HEK293 (cell line): ENCODE measurements around the gene MMP21.

Source experiments
- CTCF ChIA-PET: fragments of 350-600 bp; formaldehyde crosslinking; extraction: SDS; loops from one replicate; lab custom pipeline; 2021; ENCODE audit warnings: antibody characterized with exemption; lab: Yijun Ruan, JAX
- POLR2A ChIA-PET: fragments of 300-600 bp; formaldehyde crosslinking; extraction: SDS; loops from one replicate; lab custom pipeline; 2020; ENCODE audit warnings: antibody characterized with exemption, inconsistent platforms; lab: Yijun Ruan, JAX
- H3K27ac ChIP-seq: fragments of 200-500 bp; sonication (Bioruptor generic); 2 replicates; pipeline ENCODE4 v1.5.1; 2014; ENCODE audit warnings: low read depth, low read length, control low read depth, inconsistent platforms; ENCODE audit errors: extremely low read depth
- H3K36me3 ChIP-seq, 2 experiments: fragments of 200-500 bp in 1 of 2; sonication (Bioruptor generic) in 1 of 2; 1 replicate in 1 of 2; 2 replicates in 1 of 2; pipeline ENCODE4 v1.5.1; 2014 to 2017; ENCODE audit warnings: inconsistent platforms in 2 of 2, low read length in 2 of 2; ENCODE audit not compliant: control insufficient read depth in 2 of 2, insufficient read depth in 1 of 2
- H3K4me1 ChIP-seq: fragments of 200-500 bp; sonication (Bioruptor generic); 2 replicates; pipeline ENCODE4 v1.5.1; 2014; ENCODE audit warnings: mild to moderate bottlenecking, low read length, inconsistent platforms; ENCODE audit not compliant: control insufficient read depth, insufficient read depth
- H3K4me3 ChIP-seq: 2 replicates; pipeline ENCODE4 v1.5.1; 2011; ENCODE audit warnings: low read depth, mild to moderate bottlenecking, control low read depth, low read length, moderate library complexity
- H3K9me3 ChIP-seq: fragments of 200-500 bp; sonication (Bioruptor generic); 2 replicates; pipeline ENCODE4 v1.5.1; 2014; ENCODE audit warnings: low read depth, low read length, inconsistent platforms; ENCODE audit not compliant: control insufficient read depth, insufficient read depth
- AEBP2 ChIP-seq: fragments of 450-650 bp; formaldehyde crosslinking; IDR thresholded peaks from 2 replicates; pipeline ENCODE4 v1.5.1; 2016; ENCODE audit warnings: missing biosample characterization, missing genetic modification characterization, borderline replicate concordance
- ATF2 ChIP-seq: fragments of 450-650 bp; formaldehyde crosslinking; IDR thresholded peaks from 2 replicates; pipeline ENCODE4 v1.5.1; 2016; ENCODE audit warnings: missing biosample characterization, missing genetic modification characterization, low read depth
- BCL11B ChIP-seq: fragments of 450-650 bp; formaldehyde crosslinking; IDR thresholded peaks from 2 replicates; pipeline ENCODE4 v1.5.1; 2016; ENCODE audit warnings: low read depth, missing biosample characterization, missing genetic modification characterization
- KLF7 ChIP-seq: fragments of 450-650 bp; formaldehyde crosslinking; IDR thresholded peaks from 2 replicates; pipeline ENCODE4 v1.5.1; 2016; ENCODE audit warnings: missing biosample characterization, missing genetic modification characterization, borderline replicate concordance
- KLF9 ChIP-seq: fragments of 450-650 bp; formaldehyde crosslinking; IDR thresholded peaks from 2 replicates; pipeline ENCODE4 v1.5.1; 2016; ENCODE audit warnings: missing biosample characterization, missing genetic modification characterization, low read depth
- MEIS1 ChIP-seq: sonication (generic); formaldehyde crosslinking; IDR thresholded peaks from 2 replicates; pipeline ENCODE4 v1.8.1; 2022; ENCODE audit warnings: missing genetic modification reagents, mild to moderate bottlenecking, borderline replicate concordance
- OVOL3 ChIP-seq: fragments of 450-650 bp; formaldehyde crosslinking; IDR thresholded peaks from 2 replicates; pipeline ENCODE4 v1.5.1; 2016; ENCODE audit warnings: missing biosample characterization, missing genetic modification characterization
- PATZ1 ChIP-seq: fragments of 450-650 bp; formaldehyde crosslinking; IDR thresholded peaks from 2 replicates; pipeline ENCODE4 v1.5.1; 2016; ENCODE audit warnings: missing biosample characterization, missing genetic modification characterization
- ZBTB7A ChIP-seq: fragments of 450-650 bp; formaldehyde crosslinking; IDR thresholded peaks from 2 replicates; pipeline ENCODE4 v1.5.1; 2016; ENCODE audit warnings: low read depth, missing biosample characterization, missing genetic modification characterization
- ZFP69B ChIP-seq: fragments of 450-650 bp; formaldehyde crosslinking; IDR thresholded peaks from 2 replicates; pipeline ENCODE4 v1.5.1; 2016; ENCODE audit warnings: missing biosample characterization, missing genetic modification characterization
- ZNF133 ChIP-seq: fragments of 450-650 bp; formaldehyde crosslinking; IDR thresholded peaks from 2 replicates; pipeline ENCODE4 v1.5.1; 2016; ENCODE audit warnings: missing biosample characterization, missing genetic modification characterization
- ZNF175 ChIP-seq: fragments of 450-650 bp; formaldehyde crosslinking; IDR thresholded peaks from 2 replicates; pipeline ENCODE4 v1.5.1; 2016; ENCODE audit warnings: missing biosample characterization, missing genetic modification characterization
- ZNF341 ChIP-seq: fragments of 450-650 bp; formaldehyde crosslinking; IDR thresholded peaks from 2 replicates; pipeline ENCODE4; 2016; ENCODE audit warnings: low read depth, missing biosample characterization, missing genetic modification characterization
- ZNF391 ChIP-seq: fragments of 450-650 bp; formaldehyde crosslinking; IDR thresholded peaks from 2 replicates; pipeline ENCODE4 v1.5.1; 2016; ENCODE audit warnings: low read depth, missing biosample characterization, missing genetic modification characterization, borderline replicate concordance
- ZNF510 ChIP-seq: fragments of 450-650 bp; formaldehyde crosslinking; IDR thresholded peaks from 2 replicates; pipeline ENCODE4 v1.5.1; 2018; ENCODE audit warnings: mild to moderate bottlenecking, missing genetic modification characterization, missing biosample characterization; ENCODE audit not compliant: insufficient replicate concordance
- ZNF549 ChIP-seq: fragments of 450-650 bp; IDR thresholded peaks from 2 replicates; pipeline ENCODE4 v1.5.1; 2018; ENCODE audit warnings: missing biosample characterization, missing genetic modification characterization, mild to moderate bottlenecking, inconsistent platforms, moderate library complexity
- ZNF600 ChIP-seq: fragments of 450-650 bp; formaldehyde crosslinking; IDR thresholded peaks from 2 replicates; pipeline ENCODE4 v1.5.1; 2016; ENCODE audit warnings: missing biosample characterization, missing genetic modification characterization
- ZSCAN4 ChIP-seq: fragments of 450-650 bp; formaldehyde crosslinking; IDR thresholded peaks from 2 replicates; pipeline ENCODE4 v1.5.1; 2017; ENCODE audit warnings: missing biosample characterization, missing genetic modification characterization

Gene MMP21

GRCh38 chr10:125797424-125797823, 21.8 kb upstream of the MMP21 start (continued):
- TF ChIP-seq ATF2 (tag by site-specific recombination) (no peak), PATZ1 (tag by site-specific recombination) (no peak), ZNF510 (tag by site-specific recombination) (no peak), AEBP2 (tag by site-specific recombination) (no peak), ZNF600 (tag by site-specific recombination) (no peak), ZNF133 (no peak), ZFP69B (tag by site-specific recombination) (no peak), ZNF549 (no peak), OVOL3 (no peak), ZNF391 (tag by site-specific recombination) (no peak), KLF9 (tag by site-specific recombination) (no peak), ZBTB7A (no peak)

- ChIA-PET CTCF (interaction anchor here (0.6 to 0.7 kb wide), 2 partner anchors 26 to 31 kb away, joined by 3 read pairs; no protein-coding TSS in a partner anchor), POLR2A (no interaction called here)
- Histone ChIP-seq H3K36me3 (peaks cover 16 to 80% of the 10 kb centered on the region in 2 experiments), H3K4me3 (no peak overlapping the region), H3K9me3 (no peaks in the 10 kb centered on the region), H3K4me1 (no peaks in the 10 kb centered on the region), H3K27ac (no peak overlapping the region)
- TF ChIP-seq ZNF341 (tag by site-specific recombination) (0 out of 2 replicates have a peak, but pooled peaks have one; percentile 26), KLF7 (tag by site-specific recombination) (no peak), ZSCAN4 (tag by site-specific recombination) (no peak), ZNF175 (no peak), MEIS1 (CRISPR knock-in tag) (no peak), BCL11B (tag by site-specific recombination) (no peak)
These were observed 20.1 kb upstream of the MMP21 start for GRCh38 chr10:125795637-125796190.
